Urothelium cell line (cell line): ENCODE results near the gene PHF13.
"Not testable (repeated sequence)": the region's sequence is repeated elsewhere in the genome, so short reads cannot be mapped to it uniquely, and the experiment has no call there.

Experiments used
- DNase-seq: peaks from one replicate; pipeline ENCODE4 v3.0.0; 2011; ENCODE audit warnings: low spot score, mixed read lengths
- FAIRE-seq: peaks from 2 replicates; lab custom pipeline; 2011; peaks lifted over from hg19 to GRCh38; lab: Jason Lieb, UNC

Gene PHF13

DNA sequence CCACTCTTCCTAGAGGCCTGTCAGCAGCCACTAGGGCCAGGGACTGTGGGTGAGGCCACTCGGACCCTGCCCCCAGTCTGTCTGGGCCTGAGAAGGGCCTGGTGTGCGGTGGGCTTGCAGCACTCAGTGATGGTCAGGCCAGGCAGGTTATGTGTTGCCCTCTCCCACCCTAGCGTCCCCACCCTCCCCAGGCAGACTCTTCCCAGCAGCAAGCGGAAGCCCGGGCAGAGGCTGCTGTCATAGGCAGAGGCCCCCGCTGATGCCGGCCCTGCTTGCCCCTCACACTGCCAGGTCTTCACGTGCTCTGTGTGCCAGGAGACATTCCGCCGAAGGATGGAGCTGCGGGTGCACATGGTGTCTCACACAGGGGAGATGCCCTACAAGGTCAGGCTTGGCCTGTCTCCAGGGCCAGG lies 27.1 kb upstream of the PHF13 start:
- DNase-seq, result no peak
- no peak for FAIRE-seq

DNA sequence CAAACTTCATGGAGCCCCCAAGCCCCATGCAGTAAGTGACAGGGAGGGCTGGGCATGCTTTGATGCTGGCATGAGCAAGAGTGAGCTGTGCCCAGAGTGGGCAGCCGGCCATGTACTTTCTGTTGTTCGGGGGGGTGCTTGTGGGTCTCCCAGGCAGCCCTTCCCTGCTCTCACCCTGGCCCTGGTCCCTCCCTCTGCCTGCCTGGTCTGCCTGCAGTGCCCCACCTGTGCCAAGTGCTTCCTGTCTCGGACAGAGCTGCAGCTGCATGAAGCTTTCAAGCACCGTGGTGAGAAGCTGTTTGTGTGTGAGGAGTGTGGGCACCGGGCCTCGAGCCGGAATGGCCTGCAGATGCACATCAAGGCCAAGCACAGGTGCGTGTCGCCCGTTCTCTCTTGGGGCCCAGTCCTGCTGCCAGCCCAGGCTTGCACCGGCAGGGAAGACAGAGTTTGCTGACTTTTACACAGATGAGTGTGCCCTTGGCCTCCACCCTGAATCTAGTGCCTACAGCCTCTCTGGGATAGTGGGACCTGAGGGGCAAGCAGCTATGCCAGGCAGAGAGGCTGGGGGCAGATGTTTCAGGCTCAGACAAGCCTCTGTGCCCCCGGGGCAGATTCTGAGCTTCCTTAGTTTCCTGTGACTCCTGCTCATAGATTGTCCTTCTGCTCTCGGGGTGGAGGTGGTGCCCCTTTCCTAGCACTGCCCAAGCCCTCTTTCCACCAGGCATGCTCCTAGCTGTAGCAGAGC lies 26.1 kb upstream of the PHF13 start:
- no peak for FAIRE-seq
- no peak for DNase-seq

DNA sequence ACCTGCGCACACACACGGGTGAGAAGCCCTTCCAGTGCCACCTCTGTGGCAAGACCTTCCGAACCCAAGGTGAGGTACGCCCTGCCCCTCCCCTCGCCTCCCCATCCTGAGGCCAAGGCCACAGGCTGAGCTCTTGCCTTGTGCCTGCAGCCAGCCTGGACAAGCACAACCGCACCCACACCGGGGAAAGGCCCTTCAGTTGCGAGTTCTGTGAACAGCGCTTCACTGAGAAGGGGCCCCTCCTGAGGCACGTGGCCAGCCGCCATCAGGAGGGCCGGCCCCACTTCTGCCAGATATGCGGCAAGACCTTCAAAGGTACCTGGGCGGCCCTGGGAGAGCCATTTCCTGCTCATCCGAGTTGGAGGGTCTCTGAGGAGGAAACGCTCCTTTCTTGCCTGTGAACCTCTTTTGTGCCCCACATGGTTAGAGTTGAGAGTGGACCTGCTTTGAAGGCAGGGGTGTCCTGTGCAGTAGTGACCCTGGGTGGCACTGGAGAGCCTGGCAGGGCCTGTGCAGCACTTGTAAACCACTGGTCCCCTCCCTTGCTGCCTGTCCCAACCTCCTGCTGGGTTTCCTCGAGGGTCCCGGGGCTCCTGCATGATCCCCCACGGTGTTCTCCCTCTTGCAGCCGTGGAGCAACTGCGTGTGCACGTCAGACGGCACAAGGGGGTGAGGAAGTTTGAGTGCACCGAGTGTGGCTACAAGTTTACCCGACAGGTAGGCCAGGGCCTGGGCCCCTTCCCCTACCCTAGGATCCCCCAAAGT lies 25.2 kb upstream of the PHF13 start:
- no peak for DNase-seq
- no peak for FAIRE-seq

DNA sequence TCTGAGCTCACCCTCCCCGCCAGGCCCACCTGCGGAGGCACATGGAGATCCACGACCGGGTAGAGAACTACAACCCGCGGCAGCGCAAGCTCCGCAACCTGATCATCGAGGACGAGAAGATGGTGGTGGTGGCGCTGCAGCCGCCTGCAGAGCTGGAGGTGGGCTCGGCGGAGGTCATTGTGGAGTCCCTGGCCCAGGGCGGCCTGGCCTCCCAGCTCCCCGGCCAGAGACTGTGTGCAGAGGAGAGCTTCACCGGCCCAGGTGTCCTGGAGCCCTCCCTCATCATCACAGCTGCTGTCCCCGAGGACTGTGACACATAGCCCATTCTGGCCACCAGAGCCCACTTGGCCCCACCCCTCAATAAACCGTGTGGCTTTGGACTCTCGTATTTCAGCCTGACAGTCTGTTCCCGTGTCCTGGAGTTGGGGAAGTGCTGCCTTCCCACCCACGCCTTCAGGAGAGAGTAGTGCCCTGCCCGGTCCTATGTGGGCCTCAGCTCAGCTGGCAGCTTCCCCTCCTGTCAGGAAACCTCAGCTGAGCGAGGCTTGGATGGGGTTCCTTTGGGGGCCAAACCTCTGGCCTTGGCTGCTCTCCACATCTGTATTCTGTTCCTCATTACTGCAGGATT lies 24.5 kb upstream of the PHF13 start:
- FAIRE-seq, result no peak

DNA sequence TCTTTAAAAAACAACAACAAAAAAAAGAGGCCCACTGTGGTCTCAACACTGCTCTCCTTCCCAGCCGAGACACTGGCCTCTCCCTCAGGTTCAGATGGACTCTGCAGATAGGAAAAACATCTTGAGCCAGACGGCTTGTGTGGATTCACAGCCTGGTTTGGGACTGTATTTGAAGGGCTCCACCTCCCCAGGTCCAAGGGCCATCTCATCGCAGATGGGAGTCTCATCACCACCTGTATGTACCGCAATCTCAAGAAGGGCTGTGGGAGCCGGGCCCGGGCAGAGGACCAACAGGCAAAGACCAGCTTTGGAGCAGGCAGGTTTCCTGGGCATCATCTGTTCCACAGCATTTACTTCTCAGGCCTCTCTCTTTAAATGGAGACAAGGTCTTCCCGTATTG lies 23.5 kb upstream of the PHF13 start:
- FAIRE-seq (no peak), DNase-seq (no peak)

More for the DNA sequence above, 24.5 kb upstream of the PHF13 start:
- no peak for DNase-seq

DNA sequence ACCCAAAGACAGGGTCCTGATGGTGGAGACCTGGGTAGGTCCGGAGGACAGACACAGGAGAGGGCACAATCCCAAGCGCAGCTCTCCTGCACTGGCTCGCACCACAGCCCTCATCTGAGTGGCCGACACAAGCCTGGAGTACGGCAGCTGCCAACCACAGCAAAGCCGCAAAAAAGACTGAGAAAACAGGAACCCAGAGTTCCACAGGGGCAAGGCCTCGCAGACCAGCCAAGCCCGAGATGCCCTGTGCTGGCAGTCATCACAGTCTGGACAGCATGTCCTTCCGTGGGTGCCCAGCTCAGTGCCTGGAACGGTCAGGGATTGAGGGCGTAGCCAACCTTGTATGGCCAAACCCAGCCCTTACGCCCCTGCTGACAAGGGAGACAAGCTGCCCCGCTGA lies 22.3 kb upstream of the PHF13 start:
- no peak for FAIRE-seq
- DNase-seq, result no peak

DNA sequence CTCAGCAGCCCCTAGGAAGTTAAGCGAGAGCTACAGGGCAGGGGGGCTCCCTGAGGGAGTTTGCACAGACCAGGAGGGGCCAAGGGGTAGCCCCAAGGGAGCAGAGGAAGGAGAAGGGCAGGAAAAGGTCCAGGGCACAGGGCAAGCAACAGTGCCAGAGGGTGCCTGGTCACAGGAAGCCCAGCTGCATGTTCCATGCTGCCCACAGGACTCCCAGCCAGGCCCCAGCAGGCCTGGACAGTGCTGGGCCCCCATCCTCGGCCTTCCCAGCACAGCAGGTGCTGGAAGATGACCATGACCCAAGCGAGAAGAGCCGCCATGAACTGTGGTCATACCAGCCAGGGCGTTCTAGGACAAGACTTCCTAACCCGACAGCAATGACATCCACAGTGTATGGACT lies 21.9 kb upstream of the PHF13 start:
- DNase-seq (no peak), FAIRE-seq (no peak)

DNA sequence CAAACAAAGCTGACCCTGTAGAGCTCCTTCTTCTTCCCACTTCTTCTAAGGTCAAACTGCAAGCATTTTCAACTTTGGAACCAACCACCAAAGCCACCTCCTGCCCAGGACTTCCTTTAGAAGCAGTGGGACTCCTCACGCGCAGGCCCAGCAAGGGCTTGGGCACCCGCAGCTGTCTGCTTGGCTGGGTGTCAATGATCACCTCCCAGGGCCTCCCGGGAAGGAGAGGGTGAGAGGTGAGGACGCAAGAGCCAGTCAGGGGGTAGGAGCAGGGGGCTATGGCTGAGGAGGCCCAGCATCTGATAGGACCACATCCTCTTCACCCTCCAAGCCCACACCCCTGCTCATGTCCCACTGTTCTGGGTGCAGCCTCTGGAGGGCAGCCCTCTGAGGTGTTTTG lies 21.1 kb upstream of the PHF13 start:
- DNase-seq (no peak), FAIRE-seq (no peak)

DNA sequence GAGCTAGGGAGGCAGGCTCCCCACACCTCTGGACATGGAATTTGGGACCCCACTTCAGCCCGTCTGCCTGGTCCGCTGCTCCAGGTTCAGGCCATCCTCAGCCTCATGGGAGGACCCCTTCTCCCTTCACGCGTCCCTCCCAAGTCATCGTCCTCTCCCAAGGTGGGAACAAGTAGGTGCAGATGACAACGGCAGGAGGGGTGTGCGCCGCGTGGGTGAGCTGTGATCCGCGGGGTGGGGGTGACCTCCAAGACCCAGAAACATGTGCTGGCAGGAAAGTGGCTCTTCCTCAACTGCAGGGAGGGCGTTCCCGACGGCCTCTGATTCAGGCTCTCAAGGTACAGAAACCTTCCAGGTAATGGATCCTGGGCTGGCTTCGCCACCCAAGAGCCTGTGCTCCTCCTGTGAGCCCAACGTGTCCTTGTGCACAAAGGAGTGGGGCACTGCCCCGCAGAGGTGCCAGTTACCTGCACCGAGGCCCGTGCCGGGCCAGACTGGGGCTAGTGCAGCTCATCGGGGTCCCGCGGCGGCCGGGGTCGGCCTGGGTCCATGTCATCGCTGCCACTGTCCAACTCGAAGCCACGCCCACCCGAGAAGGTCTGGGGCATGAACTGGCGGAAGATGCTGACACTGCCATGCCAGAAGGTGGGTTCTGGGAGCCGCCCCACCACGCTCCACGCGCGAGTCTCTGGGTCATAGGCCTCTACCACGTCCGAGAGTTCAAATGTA lies 20.5 kb upstream of the PHF13 start:
- DNase-seq (no peak), FAIRE-seq (no peak)

DNA sequence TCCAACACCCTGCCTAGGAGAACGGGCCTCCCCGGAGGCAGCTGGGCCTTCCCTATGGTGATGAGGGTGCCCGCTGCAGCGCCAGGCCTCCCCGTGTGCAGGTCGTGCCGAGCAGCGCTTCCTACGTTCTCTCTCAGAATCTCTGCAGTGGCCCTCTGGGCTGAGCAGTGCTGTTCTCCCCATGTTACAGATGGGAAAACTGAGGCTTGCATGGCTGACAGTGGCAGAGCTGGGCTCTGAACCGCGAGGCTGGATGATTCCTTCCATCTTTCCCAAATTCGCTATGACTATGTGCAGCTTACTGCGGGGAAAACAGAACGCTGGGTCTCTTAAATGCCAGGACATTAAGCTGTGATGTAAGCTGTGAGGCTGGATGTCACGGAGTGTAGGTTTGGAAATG lies 19.7 kb upstream of the PHF13 start:
- no peak for DNase-seq
- FAIRE-seq, result no peak

DNA sequence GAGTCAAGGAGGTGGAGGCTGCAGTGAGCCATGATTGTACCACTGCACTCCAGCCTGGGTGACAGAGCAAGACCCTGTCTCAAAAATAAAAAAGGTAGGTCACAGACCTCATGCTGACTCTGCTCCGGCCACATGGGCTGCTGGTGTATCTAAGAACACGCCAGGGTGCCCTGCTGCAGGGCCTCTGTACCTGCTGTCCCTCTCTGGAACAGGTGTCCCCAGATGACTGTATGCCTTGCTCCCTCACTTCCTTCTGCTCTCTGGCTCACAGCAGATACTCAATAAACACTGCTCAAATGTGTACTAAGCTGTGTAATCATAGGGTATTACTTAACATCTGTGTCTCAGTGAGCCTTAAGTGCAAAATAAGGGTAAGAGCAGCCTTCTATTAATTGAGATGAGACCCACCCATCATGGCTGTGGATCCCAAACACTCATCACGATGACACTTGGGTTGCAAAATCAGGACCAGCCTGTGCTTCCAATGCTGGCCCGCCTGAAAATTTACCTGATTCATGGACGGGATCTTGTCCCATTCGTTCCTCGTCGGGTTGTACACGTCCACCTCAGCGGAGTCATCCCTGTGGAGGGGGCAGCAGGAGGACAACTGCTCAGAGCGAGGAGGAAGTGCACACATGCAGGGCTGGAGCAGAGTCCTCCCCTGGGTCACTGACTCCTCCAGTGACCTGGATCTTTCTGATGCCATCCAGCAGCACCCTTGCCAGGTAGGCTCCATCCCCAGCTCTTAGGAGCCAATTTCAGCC lies 18.4 kb upstream of the PHF13 start:
- FAIRE-seq (no peak), DNase-seq (no peak)

DNA sequence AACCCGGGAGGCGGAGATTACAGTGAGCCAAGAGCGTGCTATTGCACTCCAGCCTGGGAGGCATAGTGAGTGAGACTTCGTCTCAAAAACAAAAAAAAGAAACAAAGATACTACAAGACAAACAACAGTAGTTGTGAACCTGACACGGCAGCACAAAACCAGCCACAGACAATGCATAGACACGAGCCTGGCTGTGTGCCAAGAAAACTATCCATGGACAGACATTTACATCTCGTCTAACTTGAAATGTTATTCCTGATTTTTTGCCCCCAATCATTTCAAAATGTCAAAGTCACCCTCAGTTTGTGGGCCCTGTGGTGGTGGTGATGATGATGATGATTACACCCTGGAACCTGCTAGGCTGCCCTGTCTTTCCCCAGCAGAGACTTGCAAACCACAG lies 17.2 kb upstream of the PHF13 start:
- DNase-seq (no peak), FAIRE-seq (no peak)

DNA sequence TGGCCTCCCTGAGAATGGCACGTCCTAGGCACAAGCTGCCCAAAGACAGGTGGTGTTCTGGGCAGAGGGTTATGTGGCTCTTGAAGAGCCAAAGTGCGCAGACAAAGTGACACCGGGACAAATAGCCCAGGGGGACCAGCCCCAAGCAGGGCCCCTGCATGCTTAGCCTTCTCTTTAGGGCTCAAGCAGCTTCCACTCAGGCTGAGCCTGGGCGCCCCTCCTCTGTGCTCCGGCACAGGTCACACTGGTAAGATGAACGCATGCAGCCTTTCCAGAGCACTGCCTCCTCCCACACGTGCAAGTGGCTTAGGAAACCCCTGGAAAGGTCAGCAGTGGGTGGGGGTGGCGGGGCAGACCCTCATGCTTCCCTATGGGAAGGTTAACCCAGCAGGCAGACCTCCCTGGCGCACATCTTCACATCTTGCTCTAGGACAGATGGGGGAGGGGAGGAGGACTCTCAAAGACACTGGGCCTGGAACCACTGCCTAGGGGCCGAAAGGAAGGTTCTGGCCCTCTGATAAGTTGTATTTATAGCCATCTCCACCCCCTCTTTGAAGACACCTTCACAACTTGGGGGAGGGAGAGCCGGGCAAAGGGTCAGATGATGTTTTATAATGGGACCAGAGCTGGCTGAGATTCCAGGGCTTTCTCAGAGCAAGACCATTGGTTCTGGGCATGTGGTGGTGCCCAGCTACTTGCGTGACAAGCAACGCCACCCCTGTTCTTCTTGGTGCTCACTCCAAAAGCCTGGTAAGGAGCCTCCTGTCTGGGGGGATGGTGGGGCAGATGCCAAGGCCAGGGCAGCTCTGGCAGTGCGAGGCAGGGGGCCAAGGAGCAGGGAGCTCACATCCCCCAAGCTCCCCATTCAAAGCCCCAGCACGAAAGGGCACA lies 16.4 kb upstream of the PHF13 start:
- DNase-seq (no peak), FAIRE-seq (no peak)

DNA sequence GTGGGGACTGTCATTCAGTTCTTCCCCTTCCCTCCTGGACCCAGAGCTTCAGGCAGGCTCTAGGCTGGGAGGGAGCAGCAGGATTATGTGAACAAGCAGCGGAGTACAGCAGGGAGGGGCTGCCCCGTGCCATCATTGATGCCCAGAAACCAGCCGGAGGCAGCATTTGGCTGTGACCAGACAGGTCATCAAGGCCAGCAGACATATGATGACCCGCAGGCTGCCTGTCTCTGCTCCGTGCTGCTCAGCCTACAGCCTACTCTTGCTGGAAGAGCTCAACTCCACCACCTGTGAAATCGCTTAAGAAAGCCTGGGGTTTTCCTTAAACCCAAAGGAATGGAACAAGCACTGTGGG lies 15.8 kb upstream of the PHF13 start:
- DNase-seq (no peak), FAIRE-seq (no peak)

DNA sequence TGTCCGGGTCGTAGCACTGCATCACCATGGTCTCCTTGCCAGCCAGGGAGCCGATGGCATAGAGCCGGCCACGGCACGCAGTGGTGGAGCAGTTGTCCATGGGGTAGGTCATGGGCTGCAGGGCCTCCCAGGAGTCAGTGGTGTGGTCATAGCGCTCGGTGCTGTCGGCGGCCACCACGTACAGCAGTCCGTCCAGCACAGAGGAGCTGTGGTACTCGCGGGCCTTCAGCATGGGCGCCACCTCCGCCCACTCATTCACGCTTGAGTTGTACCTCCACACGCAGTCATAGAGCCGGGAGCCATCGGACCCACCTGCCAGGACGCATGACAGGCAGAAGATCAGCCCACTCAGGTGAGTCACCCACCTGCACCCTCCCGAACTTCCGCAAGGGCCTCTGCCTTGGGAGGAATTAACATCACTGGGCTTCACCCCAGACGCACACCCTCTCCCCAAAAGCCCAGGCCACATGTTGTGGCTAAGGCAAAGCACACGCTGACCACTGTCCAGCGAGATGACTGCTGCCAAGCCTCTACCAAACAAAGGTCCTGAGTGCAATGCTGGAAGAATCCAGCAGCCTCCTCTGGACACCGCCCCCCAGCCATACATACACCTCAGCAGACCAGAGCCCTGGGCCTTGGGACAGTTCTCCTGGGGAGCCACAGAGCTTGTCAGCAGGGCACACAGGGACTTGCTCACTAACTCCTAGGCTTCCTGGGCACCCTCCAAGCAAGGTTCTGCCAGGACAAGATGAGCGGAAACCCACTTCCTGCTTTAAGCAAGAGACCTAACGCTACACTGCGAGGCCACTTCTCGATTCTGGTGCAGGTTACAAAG lies 14.2 kb upstream of the PHF13 start:
- FAIRE-seq (no peak), DNase-seq (no peak)

DNA sequence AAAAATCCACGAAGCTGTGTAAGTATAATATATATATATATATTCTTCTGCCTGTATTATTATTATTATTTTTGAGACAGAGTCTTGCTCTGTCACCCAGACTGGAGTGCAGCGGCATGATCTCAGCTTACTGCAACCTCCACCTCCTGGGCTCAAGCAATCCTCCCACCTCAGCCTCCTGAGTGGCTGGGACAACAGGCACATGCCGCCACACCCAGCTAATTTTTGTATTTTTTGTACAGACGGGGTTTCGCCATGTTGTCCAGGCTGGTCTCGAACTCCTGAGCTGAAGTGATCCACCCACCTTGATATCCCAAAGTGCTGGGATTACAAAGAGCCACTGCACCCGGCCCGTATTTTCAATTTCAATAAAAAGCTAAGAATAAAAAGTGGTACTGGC lies 13.5 kb upstream of the PHF13 start:
- DNase-seq, FAIRE-seq: not testable (repeated sequence)

DNA sequence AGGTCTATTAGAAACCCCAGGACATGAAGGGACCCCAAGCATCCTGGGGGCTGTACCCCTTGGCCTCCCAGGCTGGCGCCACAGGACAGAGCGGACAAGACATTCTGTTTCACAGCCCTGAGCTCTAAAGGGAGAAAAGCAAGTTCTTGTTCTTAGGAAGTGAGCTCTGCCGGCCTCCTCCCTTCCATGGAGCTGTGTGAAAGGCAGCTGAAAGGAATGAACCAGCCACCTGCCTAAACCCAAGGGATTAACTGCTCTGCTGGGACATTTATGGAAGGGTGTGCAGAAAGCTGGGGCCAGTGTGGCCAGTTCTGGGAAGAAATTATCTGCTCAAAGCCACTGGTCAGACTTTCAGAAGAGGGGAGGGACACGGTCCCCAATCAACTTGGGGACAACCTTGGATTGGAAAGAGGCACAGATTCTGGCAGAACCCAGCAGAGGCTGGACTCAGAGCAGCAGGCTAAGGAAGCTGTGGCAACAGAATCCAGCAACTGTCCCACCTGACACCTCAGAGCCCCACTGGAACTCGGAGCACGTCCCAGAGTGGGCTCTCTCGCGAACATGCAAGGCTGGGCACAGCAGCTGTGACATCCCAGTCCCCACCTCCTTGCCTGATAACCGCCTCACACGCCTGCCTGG lies 13.0 kb upstream of the PHF13 start:
- DNase-seq (no peak), FAIRE-seq (no peak)
